CD4-positive, alpha-beta T cell (primary cell): ENCODE measurements around the gene TMEM256. TPM values are rescaled to one million over a fixed set of nuclear protein-coding genes. Genes with fewer than 3 reads are reported as not detected.

Experiments used
- ATAC-seq: fragments of 200-7000 bp; cut with Tn5 transposase; one replicate; pipeline ENCODE4 v1.10.0; 2022; ENCODE audit warnings: mild to moderate bottlenecking; ENCODE audit not compliant: poor library complexity
- CTCF ChIA-PET: fragments of 350-600 bp; sonication (Branson Sonifier 250); formaldehyde crosslinking; loops from one replicate; lab custom pipeline; 2021; ENCODE audit warnings: antibody characterized with exemption, inconsistent platforms; lab: Charles Lee
- POLR2A ChIA-PET: fragments of 350-600 bp; sonication (Branson Sonifier 250); formaldehyde crosslinking; loops from one replicate; lab custom pipeline; 2021; ENCODE audit warnings: antibody characterized with exemption, inconsistent platforms; lab: Charles Lee
- DNase-seq, 14 experiments: peaks; one replicate each; pipeline ENCODE4 v3.0.0-alpha.2; 2013 to 2020; ENCODE audit warnings: mixed read lengths in 2 of 14
- H3K27ac ChIP-seq, 2 donors: one replicate each; pipeline versions ENCODE4 v1.5.1 to v1.7.0; 2013; ENCODE audit warnings: low read length in 2 of 2, low read depth in 1 of 2, mild to moderate bottlenecking in 1 of 2
- H3K27me3 ChIP-seq, 2 experiments: 1 replicate in 1 of 2; 2 replicates in 1 of 2; pipeline versions ENCODE4 v1.6.1 to v1.7.0; 2013; ENCODE audit warnings: low read length in 2 of 2, control low read depth in 1 of 2, mild to moderate bottlenecking in 1 of 2, moderate library complexity in 1 of 2; ENCODE audit not compliant: insufficient read depth in 2 of 2, control insufficient read depth in 1 of 2
- H3K36me3 ChIP-seq: one replicate; pipeline ENCODE4 v1.6.1; 2013; ENCODE audit warnings: low read length, control low read depth; ENCODE audit not compliant: insufficient read depth
- H3K4me1 ChIP-seq: one replicate; pipeline ENCODE4 v1.6.1; 2013; ENCODE audit warnings: low read length, control low read depth; ENCODE audit not compliant: insufficient read depth
- H3K4me3 ChIP-seq: one replicate; pipeline ENCODE4 v1.5.1; 2013; ENCODE audit warnings: mild to moderate bottlenecking, low read length, moderate library complexity
- H3K9me3 ChIP-seq, 2 experiments: 1 replicate in 1 of 2; 2 replicates in 1 of 2; pipeline versions ENCODE4 v1.6.1 to v1.7.0; 2013; ENCODE audit warnings: low read length in 2 of 2, mild to moderate bottlenecking in 2 of 2, control low read depth in 1 of 2, moderate library complexity in 1 of 2; ENCODE audit not compliant: control insufficient read depth in 1 of 2, insufficient read depth in 1 of 2
- H3K27ac Mint-ChIP-seq: one replicate; pipeline ENCODE4 v1.8.0; 2020; ENCODE audit warnings: mixed read lengths
- H3K27me3 Mint-ChIP-seq: one replicate; pipeline ENCODE4 v1.8.0; 2021; ENCODE audit warnings: mixed read lengths
- H3K36me3 Mint-ChIP-seq: one replicate; pipeline ENCODE4 v1.8.0; 2021; ENCODE audit warnings: low read depth, mixed read lengths
- H3K4me1 Mint-ChIP-seq: one replicate; pipeline ENCODE4 v1.8.0; 2021; ENCODE audit warnings: low read depth, mixed read lengths
- H3K4me3 Mint-ChIP-seq: one replicate; pipeline ENCODE4 v1.8.0; 2020; ENCODE audit warnings: mild to moderate bottlenecking, mixed read lengths
- H3K9me3 Mint-ChIP-seq: one replicate; pipeline ENCODE4 v1.8.0; 2020; ENCODE audit warnings: mixed read lengths
- intact Hi-C, 2 experiments: fragments of 100-400 bp; cut with DNase I in 1 of 2; cut with micrococcal nuclease in 1 of 2; formaldehyde crosslinking; loops; one replicate each; pipeline versions ENCODE4 v1.15.1 to v1.9.0; 2023 to 2025; cut with DNase I, micrococcal nuclease
- total RNA-seq, 174 experiments: library from RNA in 2 of 174; stranded (reverse) in 2 of 174; gene quantifications; one replicate each; pipeline ENCODE4 v1.2.3 and lab custom pipeline; 2021 to 2026
- TF ChIP-seq, protein P1 (sequence below): fragments of 200-600 bp; IDR thresholded peaks from one replicate; pipeline ENCODE4 v1.8.0; 2022; ENCODE audit warnings: antibody characterized with exemption, mild to moderate bottlenecking

The TMEM256 gene
- total RNA-seq, 2 experiments from 2014 or later, result 29.0 to 29.4 TPM

DNA sequence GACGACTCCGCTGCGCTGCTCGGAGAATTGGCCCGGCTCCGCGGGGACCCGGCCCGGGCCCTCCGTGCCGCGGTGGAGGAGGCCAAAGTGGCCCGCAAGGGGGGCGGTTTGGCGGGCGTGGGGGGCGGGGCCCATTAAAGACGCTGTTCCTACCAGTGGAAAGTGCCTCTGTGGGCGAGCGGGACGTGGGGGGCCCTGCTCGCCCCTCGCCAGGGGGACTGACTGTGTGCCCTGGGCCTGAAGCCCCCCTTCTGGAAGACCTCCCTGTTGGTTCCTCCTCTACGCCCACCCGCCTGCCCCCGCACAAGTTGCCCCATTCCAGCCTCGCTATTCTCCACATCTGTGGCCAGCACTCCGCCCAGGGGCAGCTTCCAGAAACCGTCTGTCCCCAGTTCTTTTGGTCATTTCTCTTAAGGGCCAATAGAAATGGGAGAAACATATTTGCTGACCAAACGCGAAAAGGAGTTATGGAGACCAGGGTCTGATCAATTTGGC is 33.5 kb upstream of the TMEM256 start:
- TF ChIP-seq, protein P1, sequence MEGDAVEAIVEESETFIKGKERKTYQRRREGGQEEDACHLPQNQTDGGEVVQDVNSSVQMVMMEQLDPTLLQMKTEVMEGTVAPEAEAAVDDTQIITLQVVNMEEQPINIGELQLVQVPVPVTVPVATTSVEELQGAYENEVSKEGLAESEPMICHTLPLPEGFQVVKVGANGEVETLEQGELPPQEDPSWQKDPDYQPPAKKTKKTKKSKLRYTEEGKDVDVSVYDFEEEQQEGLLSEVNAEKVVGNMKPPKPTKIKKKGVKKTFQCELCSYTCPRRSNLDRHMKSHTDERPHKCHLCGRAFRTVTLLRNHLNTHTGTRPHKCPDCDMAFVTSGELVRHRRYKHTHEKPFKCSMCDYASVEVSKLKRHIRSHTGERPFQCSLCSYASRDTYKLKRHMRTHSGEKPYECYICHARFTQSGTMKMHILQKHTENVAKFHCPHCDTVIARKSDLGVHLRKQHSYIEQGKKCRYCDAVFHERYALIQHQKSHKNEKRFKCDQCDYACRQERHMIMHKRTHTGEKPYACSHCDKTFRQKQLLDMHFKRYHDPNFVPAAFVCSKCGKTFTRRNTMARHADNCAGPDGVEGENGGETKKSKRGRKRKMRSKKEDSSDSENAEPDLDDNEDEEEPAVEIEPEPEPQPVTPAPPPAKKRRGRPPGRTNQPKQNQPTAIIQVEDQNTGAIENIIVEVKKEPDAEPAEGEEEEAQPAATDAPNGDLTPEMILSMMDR, result no peak
- intact Hi-C loops, result loop anchor here (1.0 to 10.0 kb wide), 11 partner anchors 41 to 390 kb away; partner anchors contain the start of genes CTDNEP1 (in 1 of the 2), EIF5A (in 1 of the 2), ELP5 (in 1 of the 2) and KCTD11 (in 1 of the 2)
- peak overlapping the region; percentile 43 for H3K27ac Mint-ChIP-seq
- ATAC-seq, result no peak
- POLR2A ChIA-PET, result interaction anchor here (0.9 to 9.0 kb wide), 23 partner anchors 10 to 392 kb away, joined by 3 to 156 read pairs (median 10); partner anchors contain the start of genes MPDU1, PLSCR3, POLR2A and SAT2
- H3K9me3 Mint-ChIP-seq, result no peaks in the 10 kb centered on the region
- CTCF ChIA-PET, result interaction anchor here (0.6 to 4.8 kb wide), 39 partner anchors 8 to 385 kb away, joined by 3 to 61 read pairs (median 5); partner anchors contain the start of genes CHRNB1, MPDU1, NEURL4 and PLSCR3
- H3K36me3 ChIP-seq, result no peaks in the 10 kb centered on the region
- peaks cover 4% of the 10 kb centered on the region for H3K36me3 Mint-ChIP-seq
- peak overlapping the region; percentile 85 for H3K4me3 Mint-ChIP-seq
- H3K27me3 ChIP-seq, result peaks cover 35 to 42% of the 10 kb centered on the region in 2 experiments
- peak in 1 of 14 experiments; percentile 17 for DNase-seq
- H3K4me1 Mint-ChIP-seq, result peaks cover 48% of the 10 kb centered on the region
- H3K9me3 ChIP-seq, result peaks cover 0 to 12% of the 10 kb centered on the region in 2 experiments
- H3K27ac ChIP-seq, result no peak overlapping the region
- H3K4me3 ChIP-seq, result peak overlapping the region; percentile 16
- peaks cover 38% of the 10 kb centered on the region for H3K27me3 Mint-ChIP-seq
- peaks cover 60% of the 10 kb centered on the region for H3K4me1 ChIP-seq

DNA sequence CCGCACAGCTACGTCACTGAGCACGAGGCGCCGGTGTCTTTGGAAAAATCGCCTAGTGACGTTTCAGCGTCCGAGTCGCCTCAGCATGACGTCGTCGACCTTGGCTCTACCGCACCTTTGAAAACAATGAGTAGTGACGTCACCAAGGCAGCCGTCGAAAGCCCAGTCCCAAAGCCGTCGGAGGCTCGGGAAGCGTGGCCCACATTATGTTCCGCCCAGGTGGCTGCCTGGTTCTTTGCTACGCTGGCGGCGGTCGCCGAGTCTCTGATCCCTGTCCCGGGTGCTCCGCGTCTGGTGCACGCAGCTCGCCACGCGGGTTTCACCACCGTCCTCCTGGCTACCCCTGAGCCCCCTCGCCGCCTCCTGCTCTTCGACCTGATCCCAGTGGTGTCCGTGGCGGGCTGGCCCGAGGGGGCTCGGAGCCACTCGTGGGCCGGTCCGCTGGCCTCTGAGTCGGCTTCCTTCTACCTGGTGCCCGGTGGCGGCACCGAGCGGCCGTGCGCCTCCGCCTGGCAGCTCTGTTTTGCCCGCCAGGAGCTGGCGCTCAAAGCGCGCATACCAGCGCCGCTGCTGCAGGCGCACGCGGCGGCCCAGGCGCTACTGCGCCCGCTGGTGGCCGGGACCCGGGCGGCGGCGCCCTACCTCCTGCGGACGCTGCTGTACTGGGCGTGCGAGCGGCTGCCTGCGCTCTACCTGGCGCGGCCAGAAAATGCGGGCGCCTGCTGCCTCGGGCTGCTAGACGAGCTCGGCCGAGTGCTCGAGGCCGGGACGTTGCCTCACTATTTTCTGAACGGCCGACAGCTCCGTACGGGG is 32.9 kb upstream of the TMEM256 start:
- TF ChIP-seq, protein P1, result peak; percentile 82
- peak overlapping the region; percentile 83 to 93 for H3K27ac ChIP-seq
- Mint-ChIP-seq H3K27me3 (peaks cover 31% of the 10 kb centered on the region), H3K36me3 (peaks cover 4% of the 10 kb centered on the region), H3K4me3 (peak overlapping the region; percentile 87), H3K4me1 (peaks cover 48% of the 10 kb centered on the region), H3K27ac (peak overlapping the region; percentile 87), H3K9me3 (no peaks in the 10 kb centered on the region)
- CTCF ChIA-PET, result interaction anchor here (0.6 to 4.8 kb wide), 47 partner anchors 8 to 384 kb away, joined by 3 to 61 read pairs (median 5); partner anchors contain the start of genes CHRNB1, FXR2, MPDU1 and NEURL4
- POLR2A ChIA-PET, result interaction anchor here (0.7 to 9.0 kb wide), 32 partner anchors 9 to 391 kb away, joined by 3 to 156 read pairs (median 8); partner anchors contain the start of genes ACAP1, FXR2, MPDU1 and NEURL4
- H3K4me3 ChIP-seq, result peak overlapping the region; percentile 86
- peaks cover 0 to 12% of the 10 kb centered on the region in 2 experiments for H3K9me3 ChIP-seq
- peak; percentile 61 to 94 (median 79) for DNase-seq
- H3K36me3 ChIP-seq, result no peaks in the 10 kb centered on the region
- peak; percentile 53 for ATAC-seq
- H3K27me3 ChIP-seq, result peaks cover 30 to 36% of the 10 kb centered on the region in 2 experiments
- intact Hi-C loops, result loop anchor here (1.0 to 10.0 kb wide), 12 partner anchors 42 to 389 kb away; partner anchors contain the start of genes CTDNEP1 (in 1 of the 2), EIF5A (in 1 of the 2), ELP5 (in 1 of the 2) and KCTD11 (in 1 of the 2)
- peaks cover 60% of the 10 kb centered on the region for H3K4me1 ChIP-seq
